ENCODE measurements around the gene COL9A3.
"Not testable (repeated sequence)": the region's sequence is repeated elsewhere in the genome, so short reads cannot be mapped to it uniquely, and the experiment has no call there.

Gene COL9A3

GRCh38 chr20:62832212-62832922 is 15.5 kb downstream of the COL9A3 start:
- DNase-seq (ENCODE audit: insufficient read length, low spot score) (no peak), FAIRE-seq (no peak)

- no peak for DNase-seq (ENCODE audit: insufficient read length, low spot score)
- FAIRE-seq = peak; percentile 66
Measured at GRCh38 chr20:62832951-62833391, 16.1 kb downstream of the COL9A3 start.

GRCh38 chr20:62834967-62835730 is 18.3 kb downstream of the COL9A3 start:
- DNase-seq (ENCODE audit: insufficient read length, low spot score) (no peak), FAIRE-seq (peak; percentile 48)

- DNase-seq (ENCODE audit: insufficient read length, low spot score) = no peak
- FAIRE-seq = peak; percentile 23
Measured at GRCh38 chr20:62835931-62836861, 19.3 kb downstream of the COL9A3 start.

DNA sequence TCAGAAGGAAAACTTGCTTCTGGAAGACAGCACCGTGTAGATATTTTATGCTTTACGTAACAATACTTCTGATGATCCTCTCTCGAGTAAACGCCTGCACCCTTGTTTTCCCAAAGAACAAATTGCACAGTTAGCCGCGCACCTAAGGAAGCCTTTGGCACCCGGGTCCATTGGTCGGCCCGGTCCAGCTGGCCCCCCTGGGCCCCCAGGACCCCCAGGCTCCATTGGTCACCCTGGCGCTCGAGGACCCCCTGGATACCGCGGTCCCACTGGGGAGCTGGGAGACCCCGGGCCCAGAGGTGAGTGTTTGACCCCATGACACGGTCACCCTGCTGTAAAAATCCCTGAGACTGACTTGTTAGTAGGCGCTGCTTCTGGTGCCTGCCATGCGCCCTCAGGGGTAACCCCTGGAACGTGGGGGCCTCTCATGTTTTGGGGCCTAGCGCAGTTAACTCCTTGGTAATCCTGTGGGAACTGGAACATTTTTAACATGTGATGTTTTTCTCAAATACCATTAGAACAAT is 20.2 kb downstream of the COL9A3 start:
- FAIRE-seq (no peak), DNase-seq (ENCODE audit: insufficient read length, low spot score) (no peak)

DNA sequence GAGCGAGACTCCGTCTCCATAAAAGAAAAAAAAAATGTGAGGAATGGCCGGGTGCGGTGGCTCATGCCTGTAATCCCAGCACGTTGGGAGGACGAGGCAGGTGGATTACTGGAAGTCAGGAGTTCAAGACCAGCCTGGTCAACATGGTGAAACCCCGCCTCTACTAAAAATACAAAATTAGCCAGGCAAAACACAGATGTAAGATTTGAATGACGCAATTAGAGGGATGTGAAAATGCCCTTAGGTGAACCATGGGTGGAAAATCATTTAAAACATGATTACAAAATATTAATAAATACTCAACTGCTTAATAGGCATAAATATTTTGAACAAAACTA is 20.9 kb downstream of the COL9A3 start:
- DNase-seq (ENCODE audit: insufficient read length, low spot score) = no peak
- FAIRE-seq = no peak

DNA sequence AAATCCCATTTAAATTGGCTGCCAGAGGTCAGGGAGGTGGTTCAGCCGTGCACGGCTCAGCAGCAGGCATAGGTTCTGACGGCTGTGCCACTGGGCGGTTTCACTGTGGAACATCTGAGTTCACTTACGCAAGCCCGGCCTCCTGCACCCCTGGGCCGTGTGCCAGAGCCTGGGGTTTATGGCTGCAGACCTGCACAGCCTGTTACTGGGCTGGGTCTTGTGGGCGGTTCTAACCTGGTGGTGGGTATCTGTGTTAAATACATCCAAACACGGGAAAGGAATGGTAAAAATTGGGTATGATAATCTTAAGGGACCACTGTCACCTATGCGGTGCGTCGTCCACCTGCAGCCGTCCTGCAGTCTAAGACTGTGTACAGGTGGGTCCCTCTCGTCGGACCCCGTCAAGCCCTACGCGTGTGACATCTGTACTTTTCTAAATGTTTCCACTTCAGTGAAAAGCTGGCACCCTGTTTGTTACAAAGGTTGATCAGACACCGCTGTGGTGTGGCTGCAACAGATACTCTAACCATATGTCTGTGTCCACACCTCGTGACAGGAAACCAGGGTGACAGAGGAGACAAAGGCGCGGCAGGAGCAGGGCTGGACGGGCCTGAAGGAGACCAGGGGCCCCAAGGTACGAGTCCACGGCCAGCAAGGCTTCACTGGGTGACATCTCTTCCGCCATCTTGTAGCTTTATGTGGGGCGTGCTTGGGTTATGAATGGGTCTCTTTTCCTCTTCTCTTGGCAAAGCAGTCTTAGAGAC is 21.5 kb downstream of the COL9A3 start:
- DNase-seq (ENCODE audit: insufficient read length, low spot score) (no peak), FAIRE-seq (peak; percentile 20)

DNA sequence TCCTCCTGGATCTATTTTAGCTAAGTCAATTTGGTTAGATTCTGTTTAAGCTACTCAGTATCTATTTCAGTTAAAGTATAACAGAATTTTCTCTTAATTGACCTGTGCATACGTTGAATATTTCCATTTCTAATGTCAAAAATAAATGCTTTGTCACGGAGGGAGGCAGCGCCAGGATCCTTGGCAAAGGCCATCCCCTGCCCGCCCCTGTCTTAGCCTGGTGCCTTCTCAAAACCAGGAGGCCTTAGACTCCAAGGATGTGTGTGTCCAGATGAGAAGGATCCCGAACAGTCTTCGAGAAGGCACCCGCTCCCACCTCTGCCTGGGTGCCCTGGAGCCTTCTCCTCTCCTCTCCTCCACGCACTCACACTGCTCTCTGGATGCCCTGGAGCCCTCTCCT is 22.4 kb downstream of the COL9A3 start:
- DNase-seq (ENCODE audit: insufficient read length, low spot score) (no peak), FAIRE-seq (no peak)

DNA sequence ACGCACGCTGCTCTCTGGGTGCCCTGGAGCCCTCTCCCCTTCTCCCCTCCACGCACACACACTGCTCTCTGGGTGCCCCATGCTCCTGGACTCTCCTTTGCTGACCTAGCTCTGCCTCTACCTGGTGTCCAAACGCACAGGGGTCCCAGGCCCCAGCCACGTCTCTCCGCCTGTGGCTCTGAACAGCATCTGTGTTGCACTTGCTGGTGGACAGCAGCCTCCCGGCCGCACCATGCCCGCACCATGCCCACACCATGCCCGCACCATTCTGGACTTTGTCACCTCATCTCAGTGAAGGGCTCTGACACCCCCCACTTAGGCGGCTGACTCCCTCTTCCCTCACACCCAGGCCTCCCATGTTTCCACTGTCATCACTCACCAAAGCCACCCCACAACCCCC is 23.0 kb downstream of the COL9A3 start:
- FAIRE-seq = no peak
- DNase-seq (ENCODE audit: insufficient read length, low spot score) = no peak

DNA sequence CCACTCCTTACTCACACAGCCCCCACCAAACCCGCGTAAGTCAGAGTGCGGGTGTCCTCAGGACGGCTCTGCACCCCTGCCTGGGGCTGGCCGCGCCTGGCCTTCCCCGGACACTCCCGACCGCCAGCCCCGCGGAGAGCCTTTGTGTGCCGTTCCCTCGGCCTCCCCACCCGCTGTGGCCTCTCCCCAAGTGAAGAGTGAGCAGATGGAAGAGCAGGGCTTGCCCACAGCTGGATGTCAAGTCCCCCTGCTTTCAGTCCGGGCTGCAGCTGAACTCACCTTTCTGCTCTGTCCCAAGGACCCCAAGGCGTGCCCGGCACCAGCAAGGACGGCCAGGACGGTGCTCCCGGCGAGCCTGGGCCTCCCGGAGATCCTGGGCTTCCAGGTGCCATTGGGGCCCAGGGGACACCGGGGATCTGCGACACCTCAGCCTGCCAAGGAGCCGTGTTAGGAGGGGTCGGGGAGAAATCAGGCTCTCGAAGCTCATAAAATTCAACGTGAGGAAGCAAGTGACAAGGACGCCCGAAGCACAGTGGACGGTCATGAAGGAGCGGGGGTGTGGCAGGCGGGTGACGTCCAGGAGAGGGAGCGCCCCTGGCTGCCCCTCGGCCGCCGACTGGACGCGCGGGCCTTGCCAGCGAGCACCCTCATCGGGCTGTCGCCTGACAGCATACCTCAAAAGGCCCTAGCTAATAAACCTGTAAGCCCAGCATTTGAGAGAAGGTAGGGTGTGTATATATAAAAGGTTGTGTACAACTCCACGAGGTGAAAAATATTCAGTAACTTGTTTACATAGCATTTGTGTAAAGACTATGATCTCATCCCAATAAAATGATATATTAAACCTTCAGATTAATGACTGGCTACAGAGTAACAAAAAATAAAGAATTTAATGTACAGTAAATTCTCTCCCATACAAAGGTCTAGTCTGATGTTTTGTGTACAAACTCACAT is 23.7 kb downstream of the COL9A3 start:
- DNase-seq (ENCODE audit: insufficient read length, low spot score) = no peak
- no peak for FAIRE-seq

DNA sequence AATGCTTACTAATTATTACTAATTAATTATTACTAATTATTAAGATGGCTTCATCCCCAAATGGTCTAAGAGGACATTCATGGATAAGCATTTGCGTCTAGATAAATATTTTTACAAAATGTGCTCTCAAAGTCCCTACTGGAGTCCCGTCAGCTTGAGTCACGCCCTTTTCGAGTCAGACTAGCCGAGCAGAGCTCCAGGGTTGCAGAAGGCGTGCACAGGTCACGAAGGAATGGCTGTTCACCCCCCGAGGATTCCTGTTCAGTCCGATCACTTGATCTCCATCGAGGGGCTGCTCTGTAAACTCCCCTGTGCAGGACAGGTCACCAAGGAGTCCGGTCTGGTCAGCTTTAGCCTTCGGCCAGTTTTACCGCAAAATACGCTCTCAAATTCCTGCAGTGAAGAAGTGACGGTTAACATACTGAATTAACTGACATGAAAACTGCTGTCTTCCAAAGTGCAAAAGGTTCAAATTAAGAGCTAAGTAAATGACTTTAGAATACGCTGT is 24.9 kb downstream of the COL9A3 start:
- DNase-seq (ENCODE audit: insufficient read length, low spot score) = no peak
- FAIRE-seq = no peak

DNA sequence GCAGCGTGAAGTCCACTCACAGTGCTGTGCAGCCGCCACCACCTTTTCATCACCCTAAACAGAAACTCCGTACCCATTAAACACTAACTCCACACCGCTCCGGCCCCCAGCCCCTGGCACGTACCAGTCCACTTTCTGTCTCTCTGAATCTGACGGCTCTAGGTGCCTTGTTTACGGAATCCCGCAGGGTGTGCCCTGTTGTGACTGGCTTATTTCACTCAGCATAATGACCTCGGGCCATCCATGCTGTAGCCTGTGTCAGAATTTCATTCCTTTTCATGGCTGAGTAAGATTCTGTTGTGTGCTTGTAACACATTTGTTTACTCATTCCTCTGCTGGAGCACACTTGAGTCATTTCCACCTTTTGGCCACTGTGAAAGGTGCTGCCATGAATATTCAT is 26.8 kb downstream of the COL9A3 start:
- DNase-seq (ENCODE audit: insufficient read length, low spot score) (no peak), FAIRE-seq (peak; percentile 52)

- FAIRE-seq (no peak), DNase-seq (ENCODE audit: insufficient read length, low spot score) (no peak)
Measured at GRCh38 chr20:62844182-62844581, 27.3 kb downstream of the COL9A3 start.

- FAIRE-seq (no peak), DNase-seq (ENCODE audit: insufficient read length, low spot score) (no peak)
Measured at GRCh38 chr20:62845416-62846160, 28.7 kb downstream of the COL9A3 start.

- no peak for DNase-seq (ENCODE audit: insufficient read length, low spot score)
- FAIRE-seq = no peak
Measured at GRCh38 chr20:62846166-62846890, 29.5 kb downstream of the COL9A3 start.

- not testable (repeated sequence) for FAIRE-seq; DNase-seq (ENCODE audit: insufficient read length, low spot score)
Measured at GRCh38 chr20:62848917-62849316, 32.1 kb downstream of the COL9A3 start.

GRCh38 chr20:62849431-62849830 is 32.6 kb downstream of the COL9A3 start:
- FAIRE-seq (no peak), DNase-seq (ENCODE audit: insufficient read length, low spot score) (no peak)
